ENCODE measurements around the gene CXCR4.

- TF ChIP-seq SP1 (IDR thresholded peaks at IDR 0.05) (no peak), FOXM1 (IDR thresholded peaks at IDR 0.05; ENCODE audit: borderline replicate concordance) (no peak), NFRKB (IDR thresholded peaks at IDR 0.05) (no peak), ZNF384 (IDR thresholded peaks at IDR 0.05) (no peak), BHLHE40 (IDR thresholded peaks at IDR 0.05; ENCODE audit: borderline replicate concordance) (no peak), ELF4 (IDR thresholded peaks at IDR 0.05) (no peak), HDGF (IDR thresholded peaks at IDR 0.05; ENCODE audit: borderline replicate concordance) (no peak), FOXA1 (IDR thresholded peaks at IDR 0.05) (no peak)
Observed at GRCh38 chr2:136115183-136115761, 2.7 kb downstream of the CXCR4 start.

Data from HEK293T (cell line).